Measurements from ENCODE around the gene PCSK9.
"Not testable (repeated sequence)": the region's sequence is repeated elsewhere in the genome, so short reads cannot be mapped to it uniquely, and the experiment has no call there.

Gene PCSK9

DNA sequence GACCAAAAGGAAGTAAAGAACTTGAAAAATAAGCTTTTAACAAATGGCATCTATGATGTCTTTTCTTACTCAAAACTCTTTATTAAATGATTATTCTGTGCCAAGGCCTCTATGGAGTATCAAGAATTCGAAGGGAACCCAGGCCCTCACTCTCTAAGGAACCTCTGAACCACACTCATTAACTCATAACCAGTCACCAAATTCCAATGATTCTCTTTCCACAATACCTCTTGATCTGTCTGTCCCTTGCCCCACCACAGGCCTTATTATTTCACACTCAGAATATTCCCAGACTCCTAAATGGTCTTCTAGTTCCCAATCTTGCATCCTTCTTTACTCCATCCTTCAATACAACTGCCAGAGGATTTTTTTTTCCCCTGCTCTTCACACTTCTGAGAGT is 37.0 kb downstream of the PCSK9 start:
- no peak for TF ChIP-seq GATA1 (IDR thresholded peaks at IDR 0.05; ENCODE audit: low read depth, low read length)
- TF ChIP-seq POLR2A (IDR thresholded peaks at IDR 0.05; ENCODE audit: low read length), result no peak
- no peak for DNase-seq

DNA sequence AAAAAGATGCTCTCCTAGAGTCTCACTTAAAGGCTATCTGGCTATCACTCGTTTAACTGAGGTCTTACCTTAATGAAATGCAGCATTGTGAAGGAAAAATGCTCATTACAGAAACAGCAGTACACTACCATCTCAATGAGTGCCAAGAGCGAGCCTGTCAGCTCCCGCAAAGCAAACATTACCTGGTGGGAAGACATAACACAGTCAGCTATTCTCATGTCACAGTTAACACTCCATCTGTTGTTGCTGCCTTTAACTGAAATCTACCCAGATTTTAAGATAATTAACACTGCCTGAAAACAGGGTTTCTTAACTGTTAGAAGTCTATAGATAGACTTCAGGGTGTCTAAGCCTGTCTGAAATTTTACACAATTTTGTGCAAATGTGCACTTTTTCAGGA is 39.1 kb downstream of the PCSK9 start:
- TF ChIP-seq POLR2A (IDR thresholded peaks at IDR 0.05; ENCODE audit: low read length) (no peak), GATA1 (IDR thresholded peaks at IDR 0.05; ENCODE audit: low read depth, low read length) (no peak)
- DNase-seq, result no peak

DNA sequence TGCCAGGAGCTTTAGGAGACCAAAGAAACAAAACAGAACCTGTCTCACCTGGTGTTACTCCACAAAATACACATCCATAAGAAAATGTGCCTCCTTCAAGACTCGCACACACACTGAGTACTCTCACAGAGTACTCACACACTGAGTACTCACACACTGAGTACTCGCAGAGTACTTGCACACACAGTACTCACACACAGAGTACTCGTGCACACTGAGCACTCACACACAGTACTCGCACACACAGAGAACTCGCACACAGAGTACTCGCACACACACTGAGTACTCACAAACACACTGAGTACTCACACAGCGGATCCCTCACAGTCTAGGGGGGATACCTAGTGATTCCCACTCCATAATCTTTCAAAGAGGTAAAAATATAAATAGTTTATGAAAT is 40.3 kb downstream of the PCSK9 start:
- DNase-seq, result no peak
- TF ChIP-seq POLR2A (IDR thresholded peaks at IDR 0.05; ENCODE audit: low read length) (no peak), GATA1 (IDR thresholded peaks at IDR 0.05; ENCODE audit: low read depth, low read length) (no peak)

DNA sequence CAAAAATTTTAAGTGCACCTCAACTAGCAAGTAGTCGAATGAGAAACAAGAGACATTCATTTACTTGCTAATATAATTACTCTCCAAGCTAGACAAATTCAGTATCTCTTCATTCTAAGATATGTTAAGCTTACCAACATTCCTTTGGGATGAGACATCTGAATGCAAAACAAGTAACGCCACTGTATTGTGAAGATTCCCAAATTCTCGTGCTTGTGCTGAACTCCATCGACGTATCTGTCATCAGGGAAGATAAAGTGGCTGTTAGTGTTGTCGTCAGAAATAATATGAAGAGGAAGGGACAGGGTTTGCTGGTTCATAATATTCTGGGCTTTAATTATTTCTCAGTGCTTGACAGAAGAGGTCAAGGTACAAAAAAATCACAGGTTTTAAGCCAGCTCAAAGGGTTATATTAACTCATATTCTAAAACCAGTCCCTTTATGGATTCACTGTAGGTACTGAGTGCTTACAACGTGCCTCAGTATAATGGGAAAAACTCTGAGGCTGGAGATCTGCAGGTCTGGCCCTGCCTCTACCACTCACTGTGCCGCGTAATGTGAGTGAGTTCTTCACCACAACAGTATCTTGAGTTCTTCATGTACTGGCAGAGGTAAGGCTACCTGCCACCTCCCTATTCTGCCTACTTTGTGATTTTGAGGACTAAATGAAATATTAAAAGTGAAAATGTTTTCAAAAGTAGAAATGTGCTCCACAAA is 42.0 kb downstream of the PCSK9 start:
- TF ChIP-seq GATA1 (IDR thresholded peaks at IDR 0.05; ENCODE audit: low read depth, low read length) (no peak), POLR2A (IDR thresholded peaks at IDR 0.05; ENCODE audit: low read length) (no peak)
- no peak for DNase-seq

DNA sequence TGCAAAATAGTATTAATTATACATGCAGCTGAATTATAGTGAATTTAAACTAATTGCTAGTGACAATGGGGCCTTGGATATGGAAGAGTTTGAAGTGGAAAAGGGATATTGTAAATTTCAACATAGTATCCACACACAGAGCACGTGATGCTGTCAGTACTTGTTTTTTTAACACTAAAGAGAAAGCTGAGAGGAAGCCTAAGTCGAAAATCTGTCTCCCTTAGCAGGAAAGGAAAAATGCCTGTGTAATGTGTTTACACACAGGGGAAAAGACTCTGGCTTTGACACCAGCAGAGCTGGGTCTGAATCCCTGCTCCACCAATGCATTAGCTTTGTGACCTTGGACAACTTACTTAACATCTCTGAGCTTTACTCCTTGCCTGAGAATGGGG is 42.6 kb downstream of the PCSK9 start:
- DNase-seq, result no peak
- no peak for TF ChIP-seq GATA1 (IDR thresholded peaks at IDR 0.05; ENCODE audit: low read depth, low read length)
- no peak for TF ChIP-seq POLR2A (IDR thresholded peaks at IDR 0.05; ENCODE audit: low read length)

DNA sequence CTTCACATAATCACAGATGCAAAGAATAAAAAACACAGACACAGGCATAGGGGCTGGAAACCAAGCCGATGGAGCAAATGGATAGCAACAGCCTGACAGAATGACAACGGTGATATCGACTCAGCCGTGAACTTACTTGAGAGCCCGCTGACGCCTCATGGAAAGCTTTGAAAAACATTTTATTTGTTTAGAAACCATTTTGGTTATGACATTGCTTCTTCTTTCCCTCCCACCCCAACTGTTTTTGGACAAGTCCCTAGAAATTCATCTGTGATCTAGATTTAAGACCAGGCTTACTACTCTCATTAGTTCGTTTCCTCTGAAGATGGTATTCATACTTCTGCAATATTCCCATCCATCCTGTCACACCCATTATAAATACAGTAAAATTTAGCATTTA is 44.9 kb downstream of the PCSK9 start:
- no peak for TF ChIP-seq GATA1 (IDR thresholded peaks at IDR 0.05; ENCODE audit: low read depth, low read length)
- no peak for TF ChIP-seq POLR2A (IDR thresholded peaks at IDR 0.05; ENCODE audit: low read length)
- no peak for DNase-seq

DNA sequence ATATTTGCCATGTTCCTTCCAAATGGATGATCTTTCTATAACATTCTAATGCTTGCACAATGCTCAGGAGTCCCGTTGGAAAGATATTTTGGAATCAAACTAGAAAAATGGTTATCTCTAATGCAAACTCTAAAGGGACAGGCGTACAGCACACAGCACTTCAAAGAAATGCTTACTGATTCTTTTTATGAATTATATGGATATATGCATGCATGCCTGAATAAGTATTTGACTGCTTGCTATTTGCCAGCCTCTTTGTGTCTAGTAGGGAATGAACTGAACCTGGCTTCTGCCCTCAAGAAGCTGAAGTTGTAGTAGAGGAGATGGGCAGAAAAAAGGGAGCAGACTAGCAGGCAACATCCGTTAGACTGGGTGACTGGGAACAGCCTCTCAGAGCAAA is 48.1 kb downstream of the PCSK9 start:
- no peak for TF ChIP-seq POLR2A (IDR thresholded peaks at IDR 0.05; ENCODE audit: low read length)
- TF ChIP-seq GATA1 (IDR thresholded peaks at IDR 0.05; ENCODE audit: low read depth, low read length), result no peak
- no peak for DNase-seq

DNA sequence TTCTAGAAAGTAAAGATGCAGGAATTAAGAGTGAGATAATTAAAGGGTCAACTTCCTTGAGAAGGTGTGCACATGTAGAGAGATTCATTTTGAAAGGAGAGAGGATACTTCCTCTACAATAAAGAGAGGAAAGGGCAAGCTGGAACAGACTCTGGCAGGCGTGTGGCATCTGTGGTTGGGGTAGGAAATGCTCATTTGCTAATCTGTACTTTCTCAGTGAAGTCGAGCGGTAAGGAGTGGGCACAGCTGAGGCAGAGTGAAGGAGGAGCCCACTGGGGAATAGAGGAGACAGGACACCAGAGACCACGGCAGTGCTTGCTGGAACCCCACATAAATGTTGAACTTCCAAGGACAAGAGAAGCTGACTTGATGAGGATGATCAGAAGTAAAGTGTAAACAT is 49.1 kb downstream of the PCSK9 start:
- TF ChIP-seq POLR2A (IDR thresholded peaks at IDR 0.05; ENCODE audit: low read length) (no peak), GATA1 (IDR thresholded peaks at IDR 0.05; ENCODE audit: low read depth, low read length) (no peak)
- no peak for DNase-seq

DNA sequence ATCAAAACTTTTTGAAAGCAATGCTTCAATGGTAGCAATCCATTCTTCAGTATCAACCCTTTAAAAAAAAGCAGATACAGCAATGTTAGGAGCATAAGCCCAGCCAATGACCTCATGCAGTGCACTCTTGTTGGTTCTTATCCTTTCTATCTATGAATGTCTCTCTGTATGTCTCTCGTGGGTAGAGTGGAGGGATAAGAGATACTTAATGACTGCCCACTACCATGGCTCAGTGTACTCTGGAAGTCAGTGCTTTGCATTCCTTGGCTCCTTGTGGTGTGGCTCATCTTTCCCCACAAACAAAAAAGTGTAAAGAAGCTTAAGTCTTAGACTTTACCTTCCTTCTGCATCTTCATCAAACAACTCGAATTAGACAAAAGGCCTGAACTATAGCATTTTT is 50.3 kb downstream of the PCSK9 start:
- TF ChIP-seq POLR2A (IDR thresholded peaks at IDR 0.05; ENCODE audit: low read length) (no peak), GATA1 (IDR thresholded peaks at IDR 0.05; ENCODE audit: low read depth, low read length) (no peak)
- DNase-seq, result no peak

DNA sequence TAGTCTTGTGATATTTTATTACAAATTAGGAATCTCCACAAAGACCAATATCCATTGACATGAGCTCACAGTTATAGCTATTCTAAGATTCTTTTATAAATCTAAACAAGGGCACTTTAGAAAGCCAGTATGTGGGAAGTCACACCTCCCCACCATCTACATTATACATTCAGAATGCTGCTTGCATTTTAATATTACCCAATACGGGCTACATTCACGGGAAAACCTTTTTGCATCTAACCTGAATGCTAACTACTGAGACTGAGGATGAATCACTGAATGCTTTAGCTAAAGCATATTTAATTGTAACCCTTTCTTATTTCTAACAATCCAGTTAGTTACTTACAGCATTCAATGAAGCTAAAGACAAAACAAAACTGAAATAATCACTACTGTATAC is 53.1 kb downstream of the PCSK9 start:
- no peak for TF ChIP-seq GATA1 (IDR thresholded peaks at IDR 0.05; ENCODE audit: low read depth, low read length)
- TF ChIP-seq POLR2A (IDR thresholded peaks at IDR 0.05; ENCODE audit: low read length), result no peak
- DNase-seq, result no peak

DNA sequence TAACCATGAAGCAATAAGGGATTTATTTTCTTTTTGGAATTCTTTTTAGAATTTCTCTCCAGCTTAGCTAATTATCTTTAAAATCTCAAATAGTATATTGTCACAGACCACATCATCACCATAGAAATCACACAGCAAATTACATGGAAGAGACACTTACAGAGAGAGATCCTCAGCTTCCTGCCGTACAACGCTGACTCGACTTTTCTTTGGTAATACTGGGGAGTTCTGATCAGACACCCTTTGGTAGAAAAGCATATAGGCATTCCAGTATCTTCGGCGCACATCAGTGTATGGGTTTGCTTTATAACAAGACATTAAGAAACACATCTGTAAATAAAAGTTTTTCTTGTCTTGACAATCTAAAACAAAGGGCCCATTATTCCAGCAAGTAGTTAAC is 55.7 kb downstream of the PCSK9 start:
- no peak for DNase-seq
- TF ChIP-seq GATA1 (IDR thresholded peaks at IDR 0.05; ENCODE audit: low read depth, low read length), result no peak
- TF ChIP-seq POLR2A (IDR thresholded peaks at IDR 0.05; ENCODE audit: low read length), result no peak

DNA sequence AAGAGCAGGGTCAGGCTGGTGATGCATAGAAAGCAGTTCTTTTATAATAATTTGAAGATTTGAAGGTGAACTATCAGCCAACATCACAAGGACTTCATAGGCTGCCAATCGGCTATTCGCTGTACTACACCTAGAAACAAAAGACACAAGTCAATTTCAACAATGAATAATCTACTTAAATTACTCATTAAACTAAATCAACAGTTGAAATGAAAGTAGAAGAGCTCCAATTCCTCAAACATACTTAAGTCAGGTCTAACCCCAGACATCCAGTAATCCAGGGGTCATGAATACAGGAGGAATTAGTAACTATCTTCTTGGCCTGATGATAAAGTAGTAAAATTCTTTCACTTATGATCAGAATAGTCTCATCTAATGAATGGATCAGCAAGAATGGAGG is 64.5 kb downstream of the PCSK9 start:
- DNase-seq, result no peak
- no peak for TF ChIP-seq POLR2A (IDR thresholded peaks at IDR 0.05; ENCODE audit: low read length)
- TF ChIP-seq GATA1 (IDR thresholded peaks at IDR 0.05; ENCODE audit: low read depth, low read length), result no peak

DNA sequence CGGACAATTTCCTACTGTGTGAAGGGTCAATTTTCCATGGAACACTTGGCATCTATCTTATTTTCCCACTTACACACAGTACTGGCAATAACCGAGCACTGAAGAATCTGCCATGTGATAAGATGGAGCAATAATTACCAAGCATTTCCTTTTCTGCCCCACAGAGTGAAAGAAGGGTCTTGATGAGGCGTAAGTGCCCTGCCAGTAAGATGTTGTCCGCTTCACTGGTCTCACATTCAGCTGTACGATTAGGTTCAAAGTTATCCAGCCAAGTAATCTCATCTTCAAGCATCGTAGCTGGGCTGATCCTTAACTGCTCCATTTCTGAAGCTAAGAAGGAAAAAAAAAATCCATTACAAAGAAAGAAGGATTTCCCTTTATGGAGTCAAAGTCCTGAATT is 67.8 kb downstream of the PCSK9 start:
- TF ChIP-seq GATA1 (IDR thresholded peaks at IDR 0.05; ENCODE audit: low read depth, low read length) (no peak), POLR2A (IDR thresholded peaks at IDR 0.05; ENCODE audit: low read length) (no peak)
- DNase-seq, result no peak

DNA sequence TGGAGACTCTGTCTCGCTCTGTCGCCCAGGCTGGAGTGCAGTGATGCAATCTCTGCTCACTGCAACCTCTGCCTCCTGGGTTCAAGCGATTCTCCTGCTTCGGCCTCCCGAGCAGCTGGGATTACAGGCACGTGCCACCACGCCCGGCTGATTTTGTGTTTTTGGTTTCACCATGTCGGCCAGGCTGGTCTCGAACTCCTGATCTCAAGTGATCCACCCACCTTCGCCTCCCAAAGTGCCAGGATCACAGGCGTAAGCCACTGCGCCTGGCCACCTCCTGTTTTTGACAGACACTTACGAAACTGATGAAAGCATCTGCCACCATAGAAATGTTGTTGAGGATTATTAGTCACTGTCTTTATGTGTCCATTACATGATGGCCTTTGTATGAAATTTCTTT is 69.7 kb downstream of the PCSK9 start:
- DNase-seq, result not testable (repeated sequence)

Data from erythroblast (primary cell).